K562 (cell line): Measurements from ENCODE around the gene TMEM273. TPM values are rescaled to one million over a fixed set of nuclear protein-coding genes. Genes with fewer than 3 reads are reported as not detected.

Experiments used
- ATAC-seq: fragments of 200-7000 bp; cut with Tn5 transposase; 3 replicates; pipeline ENCODE4 v1.9.1; 2020; ENCODE audit warnings: moderate library complexity
- BruUV-seq: library from RNA; stranded (reverse); fragments of 400-500 nt; replicated peaks from 2 replicates; lab custom pipeline; 2021; lab: Mats Ljungman, UMichigan
- CTCF ChIA-PET: fragments of 300-600 bp; formaldehyde crosslinking; extraction: SDS; loops from one replicate; lab custom pipeline; 2021; ENCODE audit warnings: low intra/inter-chr PET ratio; lab: Yijun Ruan, JAX
- POLR2A ChIA-PET: fragments of 300-600, 350-650 bp; sonication (Branson Sonifier 250); formaldehyde crosslinking; extraction: SDS; loops from one replicate; lab custom pipeline; 2021; ENCODE audit warnings: antibody characterized with exemption, inconsistent platforms; lab: Yijun Ruan, JAX
- DNase-seq, 4 experiments: peaks; one replicate each; pipeline versions ENCODE4 v3.0.0 to v3.0.0-alpha.2; 2011 to 2018; ENCODE audit warnings: low spot score in 3 of 4, mixed read lengths in 3 of 4; ENCODE audit errors: extremely low read depth in 1 of 4
- FAIRE-seq: peaks from 2 replicates; lab custom pipeline; 2011; peaks lifted over from hg19 to GRCh38; lab: Jason Lieb, UNC
- H2AFZ ChIP-seq: 2 replicates; pipeline ENCODE4 v1.6.0; 2011; ENCODE audit warnings: low read depth, low read length, control low read depth, inconsistent platforms
- H3K27ac ChIP-seq: fragments of 200-600 bp; 3 replicates; pipeline ENCODE4 v1.8.0; 2011; ENCODE audit warnings: low read depth, mild to moderate bottlenecking, control low read depth, inconsistent platforms, low read length, moderate library complexity, mixed read lengths; ENCODE audit errors: extremely low read depth
- H3K27me3 ChIP-seq, 2 experiments: fragments of 300-600 bp in 1 of 2; 2 replicates in 1 of 2; 3 replicates in 1 of 2; pipeline versions ENCODE4 v1.6.0 to v1.8.0; 2011; ENCODE audit warnings: inconsistent platforms in 2 of 2, low read length in 2 of 2, mild to moderate bottlenecking in 1 of 2, mixed read lengths in 1 of 2, moderate library complexity in 1 of 2; ENCODE audit not compliant: control insufficient read depth in 2 of 2, insufficient read depth in 2 of 2
- H3K36me3 ChIP-seq: fragments of 300-600 bp; 3 replicates; pipeline ENCODE4 v1.8.0; 2011; ENCODE audit warnings: mild to moderate bottlenecking, low read length, inconsistent platforms; ENCODE audit not compliant: control insufficient read depth, insufficient read depth
- H3K4me1 ChIP-seq, 2 experiments: fragments of 200-600 bp in 1 of 2; replicated peaks in 1 of 2; 2 replicates in 1 of 2; 3 replicates in 1 of 2; pipeline versions ENCODE4 v1.5.1 to v1.8.0; 2011; ENCODE audit warnings: inconsistent platforms in 2 of 2, low read length in 2 of 2, mild to moderate bottlenecking in 1 of 2, mixed read lengths in 1 of 2, moderate library complexity in 1 of 2; ENCODE audit not compliant: control insufficient read depth in 2 of 2, insufficient read depth in 2 of 2
- H3K4me2 ChIP-seq: 2 replicates; pipeline ENCODE4 v1.6.1; 2011; ENCODE audit warnings: low read length, control low read depth, inconsistent platforms, mixed read lengths; ENCODE audit not compliant: insufficient read depth
- H3K4me3 ChIP-seq: fragments of 200-600 bp; sonication (generic), shearing (Covaris generic); 2 replicates; pipeline ENCODE4 v1.5.1; 2016; ENCODE audit warnings: control low read depth, inconsistent platforms
- H3K79me2 ChIP-seq: fragments of 200-600 bp; 3 replicates; pipeline ENCODE4 v1.8.0; 2011; ENCODE audit warnings: low read length, inconsistent platforms; ENCODE audit not compliant: control insufficient read depth, insufficient read depth
- H3K9ac ChIP-seq, 2 experiments: 2 replicates each; pipeline versions ENCODE4 v1.6.0 to v1.6.1; 2011; ENCODE audit warnings: low read depth in 2 of 2, low read length in 2 of 2, control low read depth in 1 of 2, inconsistent platforms in 1 of 2, mild to moderate bottlenecking in 1 of 2, mixed read lengths in 1 of 2; ENCODE audit not compliant: insufficient read depth in 1 of 2
- H3K9me1 ChIP-seq: one replicate; pipeline ENCODE4 v1.6.0; 2011; ENCODE audit warnings: inconsistent platforms, mild to moderate bottlenecking, low read length, moderate library complexity; ENCODE audit not compliant: control insufficient read depth, insufficient read depth
- H3K9me3 ChIP-seq: replicated peaks from 2 replicates; pipeline ENCODE4 v1.5.1; 2011; ENCODE audit warnings: low read depth, low read length, inconsistent platforms; ENCODE audit not compliant: control insufficient read depth, insufficient read depth
- H4K20me1 ChIP-seq: replicated peaks from 2 replicates; pipeline ENCODE4 v1.6.1; 2011; ENCODE audit warnings: low read length, inconsistent platforms, mixed read lengths; ENCODE audit not compliant: control insufficient read depth, insufficient read depth
- HDGF ChIP-seq: fragments of 450-650 bp; IDR thresholded peaks from 2 replicates; pipeline ENCODE4 v1.6.1; 2016
- KAT7 ChIP-seq: sonication (generic); formaldehyde crosslinking; IDR thresholded peaks from 2 replicates; pipeline ENCODE4 v1.8.0; 2022; ENCODE audit warnings: missing genetic modification reagents, mild to moderate bottlenecking, borderline replicate concordance
- WGBS: fragments of 100-300 bp; shearing (Covaris generic); methylation state at CpG from one replicate; pipeline ENCODE4 v1.1.6; 2016; ENCODE audit warnings: low coverage, mixed read lengths; ENCODE audit not compliant: insufficient coverage; ENCODE audit errors: missing lambda C conversion rate; 5-methylcytosine and 5-hydroxymethylcytosine counted together
- in situ Hi-C: fragments of 300-500 bp; cut with MboI; formaldehyde crosslinking; loops from 4 replicates; pipeline ENCODE4 v1.15.0; 2018; ENCODE audit warnings: inconsistent platforms, mixed read lengths
- intact Hi-C: fragments of 100-400 bp; cut with micrococcal nuclease; formaldehyde crosslinking; loops from 2 replicates; pipeline ENCODE4 v1.14.2; 2022
- polyA plus RNA-seq, 8 experiments: library from polyadenylated mRNA; depleted of rRNA in 4 of 8; stranded (reverse) in 5 of 8; unstranded in 3 of 8; fragments of >200 nt; fragmentation: Nextera tagmentation in 2 of 8; fragmentation: Illumina TruSeq in 1 of 8; extraction: Ambion mirVana in 2 of 8; extraction: Trizol in 1 of 8; gene quantifications; 2 replicates each; pipeline versions ENCODE4 v1.2.1 to v1.2.3, GENCODE V29; 2011 to 2014; ENCODE audit warnings: inconsistent platforms in 1 of 8, missing spikeins in 1 of 8
- total RNA-seq, 7 experiments: library from RNA; depleted of rRNA in 6 of 7; stranded (reverse); fragments of >200 nt in 6 of 7; fragmentation: Illumina TruSeq in 2 of 7; extraction: Trizol in 2 of 7; gene quantifications; 2 replicates each; pipeline versions ENCODE4 v1.2.1 to v1.2.3, GENCODE V29; 2011 to 2021; ENCODE audit warnings: low replicate concordance in 1 of 7
- TF ChIP-seq, protein P1 (sequence below): fragments of 250-450 bp; sonication (Bioruptor Pico); IDR thresholded peaks from 2 replicates; pipeline ENCODE4 v1.9.0; 2021; ENCODE audit warnings: mild to moderate bottlenecking, inconsistent platforms

The TMEM273 gene
- total and polyA plus RNA-seq, 9 of the 15 experiments (the other 6 are each of a cell fraction or from before 2014, with no cell fraction given): 39.2 to 131 (median 95.6) TPM

DNA sequence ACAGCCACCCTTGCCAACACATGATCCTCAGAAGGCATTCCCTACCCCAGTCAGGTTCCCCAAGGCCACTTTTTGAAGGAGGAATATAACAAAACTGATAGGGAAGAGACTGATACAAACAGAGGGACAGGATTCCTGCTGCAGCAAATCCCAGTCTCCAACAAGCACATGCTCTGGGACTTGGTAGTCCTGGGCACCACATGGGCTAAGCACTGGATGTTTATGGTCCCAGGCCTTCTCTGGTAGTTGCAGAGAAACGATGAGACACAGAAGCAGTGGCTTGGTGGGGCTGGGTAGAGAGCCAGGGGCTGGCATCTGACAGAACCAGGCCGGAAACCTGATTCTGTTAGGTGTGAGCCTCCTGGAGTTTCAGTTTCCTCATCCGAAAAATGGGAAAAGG, 76.1 kb downstream of the TMEM273 start:
- BruUV-seq: no TSS peak
- no peak for ATAC-seq
- no peak overlapping the region for H3K27ac ChIP-seq

More for the DNA sequence above, 76.1 kb downstream of the TMEM273 start:
- in situ Hi-C loops: no loop called here
- no peak for DNase-seq
- H3K27me3 ChIP-seq: no peaks in the 10 kb centered on the region
- 59% methylated on average over 3 of the region's 3 CpGs for WGBS
- H3K9me3 ChIP-seq: no peaks in the 10 kb centered on the region
- H3K4me2 ChIP-seq: no peak overlapping the region
- H3K4me3 ChIP-seq: no peak overlapping the region
- intact Hi-C loops: no loop called here
- FAIRE-seq: no peak
- H4K20me1 ChIP-seq: no peaks in the 10 kb centered on the region
- H3K9me1 ChIP-seq: no peaks in the 10 kb centered on the region
- no peak overlapping the region; a peak in 1 of 4 replicates for H3K9ac ChIP-seq
- TF ChIP-seq, protein P1, sequence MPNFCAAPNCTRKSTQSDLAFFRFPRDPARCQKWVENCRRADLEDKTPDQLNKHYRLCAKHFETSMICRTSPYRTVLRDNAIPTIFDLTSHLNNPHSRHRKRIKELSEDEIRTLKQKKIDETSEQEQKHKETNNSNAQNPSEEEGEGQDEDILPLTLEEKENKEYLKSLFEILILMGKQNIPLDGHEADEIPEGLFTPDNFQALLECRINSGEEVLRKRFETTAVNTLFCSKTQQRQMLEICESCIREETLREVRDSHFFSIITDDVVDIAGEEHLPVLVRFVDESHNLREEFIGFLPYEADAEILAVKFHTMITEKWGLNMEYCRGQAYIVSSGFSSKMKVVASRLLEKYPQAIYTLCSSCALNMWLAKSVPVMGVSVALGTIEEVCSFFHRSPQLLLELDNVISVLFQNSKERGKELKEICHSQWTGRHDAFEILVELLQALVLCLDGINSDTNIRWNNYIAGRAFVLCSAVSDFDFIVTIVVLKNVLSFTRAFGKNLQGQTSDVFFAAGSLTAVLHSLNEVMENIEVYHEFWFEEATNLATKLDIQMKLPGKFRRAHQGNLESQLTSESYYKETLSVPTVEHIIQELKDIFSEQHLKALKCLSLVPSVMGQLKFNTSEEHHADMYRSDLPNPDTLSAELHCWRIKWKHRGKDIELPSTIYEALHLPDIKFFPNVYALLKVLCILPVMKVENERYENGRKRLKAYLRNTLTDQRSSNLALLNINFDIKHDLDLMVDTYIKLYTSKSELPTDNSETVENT (CRISPR knock-in tag): no peak
- TF ChIP-seq HDGF: no peak
- TF ChIP-seq KAT7 (CRISPR knock-in tag): no peak
- TF ChIP-seq, all 486 proteins: peak for 0
- ChIA-PET CTCF (no interaction called here), POLR2A (interaction anchor here (0.6 to 2.0 kb wide), 4 partner anchors 8 to 408 kb away, joined by 3 to 5 read pairs (median 3); no protein-coding TSS in a partner anchor)
- H3K79me2 ChIP-seq: peaks cover 6% of the 10 kb centered on the region; the same call in 2 of the 3 replicates
- peaks cover 5 to 25% of the 10 kb centered on the region in 2 experiments; a peak in 4 of 5 replicates for H3K4me1 ChIP-seq
- H2AFZ ChIP-seq: no peak overlapping the region
- H3K36me3 ChIP-seq: peaks cover 2% of the 10 kb centered on the region; the same call in 2 of the 3 replicates
